H9 (cell line): ENCODE data around the gene MR1. TPM values are rescaled to one million over a fixed set of nuclear protein-coding genes. Genes with fewer than 3 reads are reported as not detected.

Experiments used
- DNase-seq: peaks from one replicate; pipeline ENCODE4 v3.0.0-alpha.2; 2017
- H2AFZ ChIP-seq: one replicate; pipeline ENCODE4 v1.6.1; 2013; ENCODE audit warnings: mild to moderate bottlenecking, low read length, control low read depth, moderate library complexity
- H2AK5ac ChIP-seq: 2 replicates; pipeline ENCODE4 v1.6.1; 2013; ENCODE audit warnings: low read length, control low read depth, mixed read lengths; ENCODE audit not compliant: insufficient read length
- H2BK120ac ChIP-seq: one replicate; pipeline ENCODE4 v1.6.1; 2013; ENCODE audit warnings: low read depth, mild to moderate bottlenecking, low read length, control low read depth, inconsistent platforms; ENCODE audit not compliant: poor library complexity, severe bottlenecking
- H2BK12ac ChIP-seq: 2 replicates; pipeline ENCODE4 v1.6.1; 2013; ENCODE audit warnings: low read length, control low read depth, mixed read lengths, low read depth; ENCODE audit not compliant: insufficient read length
- H2BK15ac ChIP-seq: 2 replicates; pipeline ENCODE4 v1.6.1; 2013; ENCODE audit warnings: low read depth, low read length, control low read depth
- H2BK20ac ChIP-seq: one replicate; pipeline ENCODE4 v1.6.1; 2013; ENCODE audit warnings: low read depth, mild to moderate bottlenecking, low read length, control low read depth, inconsistent platforms; ENCODE audit not compliant: poor library complexity, severe bottlenecking
- H2BK5ac ChIP-seq: 2 replicates; pipeline ENCODE4 v1.6.1; 2013; ENCODE audit warnings: low read length, control low read depth, mixed read lengths; ENCODE audit not compliant: insufficient read length
- H3K14ac ChIP-seq: 2 replicates; pipeline ENCODE4 v1.6.1; 2013; ENCODE audit warnings: low read length, control low read depth; ENCODE audit not compliant: insufficient read depth
- H3K18ac ChIP-seq: 2 replicates; pipeline ENCODE4 v1.6.1; 2013; ENCODE audit warnings: low read depth, mild to moderate bottlenecking, mixed read lengths, low read length, control low read depth; ENCODE audit not compliant: insufficient read length
- H3K23ac ChIP-seq: 2 replicates; pipeline ENCODE4 v1.6.1; 2013; ENCODE audit warnings: low read length, control low read depth, mixed read lengths, low read depth; ENCODE audit not compliant: insufficient read length
- H3K23me2 ChIP-seq: 2 replicates; pipeline ENCODE4 v1.6.1; 2013; ENCODE audit warnings: low read depth, mild to moderate bottlenecking, mixed read lengths, low read length, control low read depth; ENCODE audit not compliant: insufficient read length, poor library complexity, severe bottlenecking
- H3K27ac ChIP-seq: 2 replicates; pipeline ENCODE4 v1.5.1; 2013; ENCODE audit warnings: low read length, control low read depth, mixed read lengths, low read depth; ENCODE audit not compliant: insufficient read length
- H3K27me3 ChIP-seq: 2 replicates; pipeline ENCODE4 v1.6.1; 2013; ENCODE audit warnings: low read length, control low read depth, inconsistent platforms; ENCODE audit not compliant: insufficient read depth
- H3K4ac ChIP-seq: 2 replicates; pipeline ENCODE4 v1.6.1; 2013; ENCODE audit warnings: low read depth, mild to moderate bottlenecking, control low read depth, inconsistent platforms, low read length, moderate library complexity
- H3K4me1 ChIP-seq: 2 replicates; pipeline ENCODE4 v1.6.1; 2013; ENCODE audit warnings: low read length, control low read depth, inconsistent platforms; ENCODE audit not compliant: insufficient read depth
- H3K4me2 ChIP-seq: 2 replicates; pipeline ENCODE4 v1.6.1; 2013; ENCODE audit warnings: low read length, control low read depth, mixed read lengths; ENCODE audit not compliant: insufficient read length, insufficient read depth
- H3K56ac ChIP-seq: 2 replicates; pipeline ENCODE4 v1.6.1; 2013; ENCODE audit warnings: low read depth, mild to moderate bottlenecking, mixed read lengths, low read length, control low read depth; ENCODE audit not compliant: insufficient read length
- H3K79me1 ChIP-seq: 2 replicates; pipeline ENCODE4 v1.6.1; 2013; ENCODE audit warnings: low read depth, mild to moderate bottlenecking, moderate library complexity, low read length, control low read depth, inconsistent platforms; ENCODE audit not compliant: insufficient read depth, poor library complexity, severe bottlenecking
- H3K79me2 ChIP-seq: 2 replicates; pipeline ENCODE4 v1.6.1; 2013; ENCODE audit warnings: low read length, control low read depth, inconsistent platforms; ENCODE audit not compliant: insufficient read depth
- H3K9ac ChIP-seq: 2 replicates; pipeline ENCODE4 v1.6.1; 2013; ENCODE audit warnings: low read length, control low read depth, mixed read lengths; ENCODE audit not compliant: insufficient read length; ENCODE audit errors: extremely low read depth
- H3K9me3 ChIP-seq: one replicate; pipeline ENCODE4 v1.6.1; 2013; ENCODE audit warnings: low read depth, low read length, inconsistent platforms; ENCODE audit not compliant: control insufficient read depth
- H3T11ph ChIP-seq: one replicate; pipeline ENCODE4 v1.6.1; 2013; ENCODE audit warnings: mild to moderate bottlenecking, low read length, control low read depth, inconsistent platforms
- H4K20me1 ChIP-seq: one replicate; pipeline ENCODE4 v1.6.1; 2013; ENCODE audit not compliant: control insufficient read depth, insufficient read length, insufficient read depth
- H4K5ac ChIP-seq: 2 replicates; pipeline ENCODE4 v1.6.1; 2013; ENCODE audit warnings: low read depth, mild to moderate bottlenecking, mixed read lengths, low read length, control low read depth; ENCODE audit not compliant: insufficient read length
- H4K8ac ChIP-seq: replicated peaks from 2 replicates; pipeline ENCODE4 v1.6.1; 2013; ENCODE audit warnings: low read length, control low read depth, mixed read lengths, low read depth; ENCODE audit not compliant: insufficient read length
- H4K91ac ChIP-seq: 2 replicates; pipeline ENCODE4 v1.6.1; 2013; ENCODE audit warnings: low read depth, mild to moderate bottlenecking, moderate library complexity, mixed read lengths, low read length, control low read depth; ENCODE audit not compliant: insufficient read length
- H3K27ac Mint-ChIP-seq, 3 experiments: 2 replicates in 2 of 3; 3 replicates in 1 of 3; pipeline ENCODE4 v1.8.0; 2020 to 2021; ENCODE audit warnings: mixed read lengths in 3 of 3, mild to moderate bottlenecking in 1 of 3, moderate library complexity in 1 of 3
- H3K27me3 Mint-ChIP-seq: 2 replicates; pipeline ENCODE4 v1.8.0; 2021; ENCODE audit warnings: low read depth, mild to moderate bottlenecking, moderate library complexity, mixed read lengths
- H3K36me3 Mint-ChIP-seq, 3 experiments: 2 replicates in 2 of 3; 3 replicates in 1 of 3; pipeline ENCODE4 v1.8.0; 2020 to 2021; ENCODE audit warnings: low read depth in 3 of 3, mixed read lengths in 3 of 3; ENCODE audit not compliant: insufficient read depth in 1 of 3
- H3K4me1 Mint-ChIP-seq, 2 experiments: 2 replicates each; pipeline ENCODE4 v1.8.0; 2020; ENCODE audit warnings: mixed read lengths in 2 of 2
- H3K4me3 Mint-ChIP-seq, 2 experiments: 2 replicates in 1 of 2; 3 replicates in 1 of 2; pipeline ENCODE4 v1.8.0; 2020 to 2021; ENCODE audit warnings: mild to moderate bottlenecking in 2 of 2, mixed read lengths in 2 of 2, moderate library complexity in 1 of 2
- H3K9me3 Mint-ChIP-seq, 2 experiments: 2 replicates in 1 of 2; 3 replicates in 1 of 2; pipeline ENCODE4 v1.8.0; 2020; ENCODE audit warnings: mild to moderate bottlenecking in 2 of 2, mixed read lengths in 2 of 2, moderate library complexity in 1 of 2
- CTCF ChIP-seq: fragments of 200-600 bp; sonication (generic); conservative IDR thresholded peaks from 3 replicates; pipeline ENCODE4 v1.8.0; 2021; ENCODE audit warnings: antibody characterized with exemption, mild to moderate bottlenecking
- WGBS: extraction: QIAGEN DNeasy Blood & Tissue Kit; methylation state at CpG from one replicate; pipeline ENCODE4 v1.1.7; 2013; ENCODE audit warnings: missing lambda C conversion rate, low lambda C conversion rate, mixed read lengths; ENCODE audit not compliant: insufficient read length; ENCODE audit errors: extremely low coverage; 5-methylcytosine and 5-hydroxymethylcytosine counted together
- total RNA-seq: library from RNA; stranded (reverse); gene quantifications from 2 replicates; pipeline ENCODE4 v1.2.1, GENCODE V29; 2021

Gene MR1
- total RNA-seq, 1 experiment from 2014 or later: 0.02 TPM

GRCh38 chr1:181084606-181084969 lies 50.8 kb downstream of the MR1 start:
- Histone ChIP-seq H3K79me1 (no peaks in the 10 kb centered on the region), H2AFZ (no peak overlapping the region), H3K79me2 (no peaks in the 10 kb centered on the region), H2BK5ac (no peak overlapping the region), H3K4ac (no peak overlapping the region), H3K27me3 (peaks cover 7% of the 10 kb centered on the region), H3T11ph (no peak overlapping the region), H3K23me2 (peaks cover 7% of the 10 kb centered on the region), H3K18ac (no peak overlapping the region), H3K4me1 (no peaks in the 10 kb centered on the region), H2AK5ac (no peak overlapping the region), H3K4me2 (no peak overlapping the region), H4K91ac (no peak overlapping the region), H2BK12ac (no peak overlapping the region), H3K56ac (no peak overlapping the region), H3K14ac (no peak overlapping the region), H2BK120ac (no peak overlapping the region), H4K5ac (no peak overlapping the region), H3K27ac (no peak overlapping the region), H3K9ac (no peak overlapping the region), H2BK15ac (no peak overlapping the region), H3K23ac (no peak overlapping the region), H4K8ac (no peak overlapping the region), H2BK20ac (no peak overlapping the region), H4K20me1 (peaks cover 2% of the 10 kb centered on the region), H3K9me3 (no peaks in the 10 kb centered on the region)
- Mint-ChIP-seq H3K27me3 (peaks cover 25% of the 10 kb centered on the region), H3K4me1 (peaks cover 7 to 14% of the 10 kb centered on the region in 2 experiments), H3K27ac (no peak overlapping the region), H3K9me3 (no peaks in the 10 kb centered on the region; a peak in 1 of 5 replicates), H3K4me3 (no peak overlapping the region), H3K36me3 (peaks cover 0 to 2% (median 0%) of the 10 kb centered on the region in 3 experiments; a peak in 1 of 7 replicates)
- DNase-seq: no peak
- no peak for TF ChIP-seq CTCF
- WGBS: no CpG with 5 or more reads among the region's 4 CpGs
